Hippocampal formation (tissue), 2 donors: ENCODE data around the gene MRGPRX1.
"Not testable (repeated sequence)": the region's sequence is repeated elsewhere in the genome, so short reads cannot be mapped to it uniquely, and the experiment has no call there.

Experiments
- DNase-seq, 2 donors: peaks; one replicate each; lab custom pipeline; 2025; lab: John Stamatoyannopoulos, UW

MRGPRX1 gene

GRCh38 chr11:18939314-18939713 lies at the start of gene MRGPRX1:
Gene MRGPRX1 (minus strand): TSS chr11:18939414. CDS start chr11:18934784, 4,630 bp downstream.
- no peak for DNase-seq

DNA sequence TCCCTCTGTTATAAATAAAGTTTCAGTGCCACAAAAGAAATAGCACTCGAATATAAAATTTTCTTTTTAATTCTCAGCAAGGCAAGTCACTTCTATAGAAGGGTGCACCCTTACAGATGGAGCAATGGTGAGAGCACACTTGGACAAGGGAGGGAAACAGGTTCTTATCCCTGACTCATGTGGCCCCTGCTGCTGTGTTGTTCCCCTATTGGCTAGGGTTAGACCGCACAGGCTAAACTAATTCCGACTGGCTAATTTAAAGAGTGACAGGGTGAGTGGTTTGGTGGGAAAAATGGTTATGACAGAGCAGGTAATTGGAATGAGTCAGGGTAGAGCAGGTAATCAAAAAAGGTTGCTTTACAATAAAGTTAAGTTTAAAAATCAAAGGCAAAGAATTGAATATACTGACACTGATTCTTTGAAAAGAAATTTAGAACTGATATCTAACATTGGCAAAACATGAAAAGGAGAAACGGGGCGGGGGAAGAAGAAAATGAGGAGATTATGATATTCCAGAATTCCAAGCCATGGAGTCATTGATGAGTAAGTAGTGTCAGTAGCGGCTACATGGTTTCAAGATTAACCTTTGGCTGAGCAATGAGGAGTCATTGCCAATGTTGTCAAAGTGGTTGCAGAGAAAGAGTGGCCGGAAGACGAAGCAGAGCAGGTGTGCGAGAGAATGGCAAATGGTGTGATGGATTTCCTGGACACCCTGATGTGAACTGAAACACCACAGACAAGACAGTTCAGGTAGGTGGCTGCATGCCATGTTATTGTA lies 48.4 kb upstream of the MRGPRX1 start:
- no peak for DNase-seq

- DNase-seq = no peak
Measured at GRCh38 chr11:18986744-18987143, 47.5 kb upstream of the MRGPRX1 start.

DNA sequence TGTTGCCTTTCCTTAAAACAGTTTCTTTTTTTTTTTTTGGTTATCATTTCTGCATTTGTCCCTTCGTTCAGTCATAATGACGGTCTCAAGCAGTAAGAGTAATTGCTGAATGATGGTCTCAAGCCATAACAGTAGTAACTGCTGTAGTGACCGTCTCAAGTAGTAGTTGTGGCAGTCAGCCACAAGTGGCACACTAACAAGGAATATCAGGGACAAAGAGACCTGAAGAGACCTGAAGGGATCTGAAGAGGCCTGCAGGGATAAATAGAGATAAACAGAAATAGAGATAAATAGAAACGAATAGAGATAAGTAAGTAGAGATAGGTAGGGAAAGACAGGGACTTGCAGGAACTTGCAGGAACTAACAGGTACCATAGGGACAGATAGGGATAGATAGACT lies 42.7 kb upstream of the MRGPRX1 start:
- no peak for DNase-seq

DNA sequence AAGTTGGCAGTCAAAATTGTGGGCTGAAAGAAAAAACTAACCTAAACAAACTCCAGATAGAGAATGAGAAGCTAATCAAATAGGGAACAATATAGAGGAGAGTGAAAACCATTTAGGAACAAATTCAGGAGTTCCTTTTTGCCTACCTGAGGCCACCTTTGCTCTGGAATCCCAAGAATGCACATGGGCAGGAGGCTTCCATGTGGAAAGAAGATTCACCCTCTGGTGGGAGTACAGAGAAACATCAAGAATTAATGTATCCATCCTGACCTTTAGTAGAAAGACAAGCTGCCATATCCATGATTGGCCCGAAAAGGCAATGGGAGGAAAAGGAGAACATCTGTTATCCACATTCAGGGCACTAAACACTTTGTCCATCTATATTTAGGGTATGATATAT lies 35.0 kb upstream of the MRGPRX1 start:
- DNase-seq = no peak

- no peak for DNase-seq
Measured at GRCh38 chr11:18972336-18972735, 33.1 kb upstream of the MRGPRX1 start.

- no peak for DNase-seq
Measured at GRCh38 chr11:18969720-18970119, 30.5 kb upstream of the MRGPRX1 start.

DNA sequence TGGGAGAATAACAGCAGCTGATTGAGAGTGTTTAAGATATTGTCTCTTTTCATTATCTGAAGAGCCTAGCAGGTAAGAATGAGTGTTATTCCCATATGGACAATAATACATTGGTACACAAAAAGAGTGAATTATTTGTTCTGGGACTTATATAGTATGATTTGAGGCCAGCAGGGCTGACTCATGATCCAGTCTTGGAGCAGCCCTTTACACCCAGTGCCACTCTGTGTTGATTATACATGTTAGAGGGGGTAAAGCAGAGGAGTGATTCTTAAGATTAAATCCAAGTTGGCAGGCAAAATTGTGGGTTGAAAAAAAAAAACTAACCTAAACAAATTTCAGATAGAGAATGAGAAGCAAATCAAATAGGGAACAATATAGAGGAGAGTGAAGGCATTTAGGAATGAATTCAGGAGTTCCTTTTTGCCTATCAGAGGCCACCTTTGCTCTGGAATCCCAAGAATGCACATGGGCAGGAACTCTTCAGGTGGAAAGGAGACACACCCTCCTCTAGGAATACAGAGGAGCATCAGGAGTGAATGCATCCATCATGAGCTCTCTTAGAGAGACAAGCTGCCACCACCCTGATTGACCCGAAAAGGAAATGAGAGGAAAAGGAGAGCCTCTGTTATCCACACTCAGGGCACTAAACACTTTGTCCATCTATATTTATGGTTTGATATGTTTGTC lies 19.2 kb upstream of the MRGPRX1 start:
- DNase-seq = no peak

DNA sequence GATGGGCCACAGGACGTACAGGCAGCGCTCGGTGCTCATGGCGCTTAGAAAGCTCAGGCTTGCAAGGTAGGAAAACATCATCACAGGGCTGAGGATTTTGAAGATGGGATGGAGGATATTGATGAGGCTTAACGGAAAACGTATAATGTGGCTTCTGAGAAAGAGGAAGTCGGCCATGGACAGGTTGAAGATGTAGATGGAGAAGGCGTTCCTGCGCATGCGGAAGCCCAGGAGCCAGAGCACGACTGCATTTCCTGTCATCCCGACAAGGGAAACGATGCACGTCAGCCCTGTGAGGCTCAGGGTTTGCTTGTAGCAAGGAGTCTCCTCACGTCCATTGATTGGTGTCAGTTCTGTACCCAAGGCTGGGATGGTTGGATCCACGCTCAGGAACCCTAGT lies 17.4 kb upstream of the MRGPRX1 start:
- DNase-seq = no peak

- no peak for DNase-seq
Measured at GRCh38 chr11:18936002-18936673, 3.1 kb downstream of the MRGPRX1 start.

- DNase-seq = no peak
Measured at GRCh38 chr11:18934195-18934814, 4.9 kb downstream of the MRGPRX1 start.

- no peak for DNase-seq
Measured at GRCh38 chr11:18927550-18928322, 11.5 kb downstream of the MRGPRX1 start.

GRCh38 chr11:18925426-18925825 lies 13.8 kb downstream of the MRGPRX1 start:
- not testable (repeated sequence) for DNase-seq

DNA sequence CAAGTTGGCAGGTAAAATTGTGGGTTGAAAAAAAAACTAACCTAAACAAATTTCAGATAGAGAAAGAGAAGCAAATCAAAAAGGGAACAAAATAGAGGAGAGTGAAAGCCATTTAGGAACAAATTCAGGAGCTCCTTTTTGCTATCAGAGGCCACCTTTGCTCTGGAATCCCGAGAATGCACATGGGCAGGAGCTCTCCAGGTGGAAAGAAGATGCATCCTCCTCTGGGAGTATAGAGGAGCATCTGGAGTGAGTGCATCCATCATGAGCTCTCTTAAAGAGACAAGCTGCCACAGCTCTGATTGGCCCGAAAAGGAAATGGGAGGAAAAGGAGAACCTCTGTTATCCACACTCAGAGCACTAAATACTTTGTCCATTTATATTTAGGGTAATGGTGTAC lies 26.3 kb downstream of the MRGPRX1 start:
- DNase-seq = no peak

DNA sequence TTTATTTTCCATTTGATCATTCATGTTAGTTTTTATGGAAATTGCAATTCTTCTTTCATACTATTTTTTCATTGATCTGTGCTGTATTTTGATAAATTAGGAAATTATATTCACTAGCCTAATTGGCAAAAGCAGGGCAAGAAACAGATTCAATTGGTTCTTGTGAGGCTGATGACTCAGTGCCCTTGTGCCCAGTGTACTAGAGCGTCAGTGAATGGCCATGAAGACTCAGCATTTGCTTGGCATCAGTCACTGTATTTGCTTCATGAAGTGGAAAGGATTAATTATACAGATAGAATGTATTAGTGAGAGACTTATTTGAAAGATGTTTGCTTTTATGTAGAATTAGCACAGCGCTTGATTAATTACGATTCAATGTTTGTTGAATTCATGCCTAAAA lies 31.8 kb downstream of the MRGPRX1 start:
- DNase-seq = no peak

- not testable (repeated sequence) for DNase-seq
Measured at GRCh38 chr11:18900637-18901036, 38.6 kb downstream of the MRGPRX1 start.

DNA sequence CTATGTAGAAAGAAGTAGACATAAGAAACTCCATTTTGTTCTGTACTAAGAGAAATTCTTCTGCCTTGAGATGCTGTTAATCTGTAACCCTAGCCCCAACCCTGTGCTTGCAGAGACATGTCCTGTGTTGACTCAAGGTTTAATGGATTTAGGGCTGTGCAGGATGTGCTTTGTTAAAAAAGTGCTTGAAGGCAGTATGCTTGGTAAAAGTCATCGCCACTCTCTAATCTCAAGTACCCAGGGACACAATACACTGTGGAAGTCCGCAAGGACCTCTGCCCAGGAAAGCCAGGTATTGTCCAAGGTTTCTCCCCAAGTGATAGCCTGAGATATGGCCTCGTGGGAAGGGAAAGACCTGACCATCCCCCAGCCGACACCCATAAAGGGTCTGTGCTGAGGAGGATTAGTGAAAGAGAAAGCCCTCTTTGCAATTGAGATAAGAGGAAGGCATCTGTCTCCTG lies 39.0 kb downstream of the MRGPRX1 start:
- not testable (repeated sequence) for DNase-seq

- not testable (repeated sequence) for DNase-seq
Measured at GRCh38 chr11:18891712-18892111, 47.5 kb downstream of the MRGPRX1 start.

- DNase-seq = no peak
Measured at GRCh38 chr11:18890615-18891014, 48.6 kb downstream of the MRGPRX1 start.
